Measurements from ENCODE around the gene MCC. TPM values are rescaled to one million over a fixed set of nuclear protein-coding genes. Genes with fewer than 3 reads are reported as not detected.
A peak's percentile ranks its signal among the peaks of the same experiment; 100 is the strongest.

MCC gene
- total RNA-seq, 1 donor from 2014 or later = 26.9 TPM

DNA sequence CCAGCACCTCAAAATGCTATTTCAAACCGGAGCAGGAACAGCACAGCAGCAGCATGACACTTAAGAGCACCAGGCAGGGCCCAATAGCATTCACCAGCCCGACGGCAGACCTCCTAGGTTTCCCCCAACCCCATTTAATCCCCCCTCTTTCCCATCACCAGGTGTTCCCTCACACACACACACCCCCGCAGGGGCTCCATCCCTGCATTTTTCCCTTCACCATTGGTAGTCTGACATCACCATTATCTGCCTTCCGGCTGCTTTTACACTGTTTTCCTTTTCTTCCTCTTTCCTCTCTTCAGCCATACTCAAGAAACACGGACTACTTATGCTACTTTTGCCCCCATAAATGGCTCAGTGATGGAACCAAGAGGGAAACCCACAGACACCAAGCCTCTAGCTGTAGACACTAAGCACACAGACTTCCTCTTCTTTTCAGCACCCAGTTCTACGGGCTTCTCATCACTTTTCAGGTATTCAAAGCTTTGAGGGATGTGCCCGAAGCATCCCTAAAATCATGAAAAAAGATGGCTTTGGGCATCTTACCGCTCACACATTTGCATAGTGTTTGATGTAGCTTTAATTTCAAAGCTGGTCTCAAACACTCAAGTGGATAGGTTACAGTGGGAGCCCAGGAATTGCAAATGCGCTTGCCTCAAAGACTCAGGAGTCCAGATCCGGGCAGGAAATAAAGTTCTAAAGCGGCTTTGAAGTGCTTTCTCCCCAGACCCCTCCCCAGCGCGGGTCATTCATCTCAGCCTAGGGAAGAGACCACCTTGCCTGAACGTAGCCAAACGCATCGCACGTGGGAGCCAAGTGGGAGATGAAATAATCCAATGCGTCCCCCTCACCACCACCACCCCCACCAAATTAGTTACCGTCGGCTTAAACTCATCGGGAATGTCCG lies 194.9 kb downstream of the MCC start:
- TF ChIP-seq EZH2 (IDR thresholded peaks at IDR 0.05; ENCODE audit: insufficient read depth, low read length) = no peak
- TF ChIP-seq, protein P1, sequence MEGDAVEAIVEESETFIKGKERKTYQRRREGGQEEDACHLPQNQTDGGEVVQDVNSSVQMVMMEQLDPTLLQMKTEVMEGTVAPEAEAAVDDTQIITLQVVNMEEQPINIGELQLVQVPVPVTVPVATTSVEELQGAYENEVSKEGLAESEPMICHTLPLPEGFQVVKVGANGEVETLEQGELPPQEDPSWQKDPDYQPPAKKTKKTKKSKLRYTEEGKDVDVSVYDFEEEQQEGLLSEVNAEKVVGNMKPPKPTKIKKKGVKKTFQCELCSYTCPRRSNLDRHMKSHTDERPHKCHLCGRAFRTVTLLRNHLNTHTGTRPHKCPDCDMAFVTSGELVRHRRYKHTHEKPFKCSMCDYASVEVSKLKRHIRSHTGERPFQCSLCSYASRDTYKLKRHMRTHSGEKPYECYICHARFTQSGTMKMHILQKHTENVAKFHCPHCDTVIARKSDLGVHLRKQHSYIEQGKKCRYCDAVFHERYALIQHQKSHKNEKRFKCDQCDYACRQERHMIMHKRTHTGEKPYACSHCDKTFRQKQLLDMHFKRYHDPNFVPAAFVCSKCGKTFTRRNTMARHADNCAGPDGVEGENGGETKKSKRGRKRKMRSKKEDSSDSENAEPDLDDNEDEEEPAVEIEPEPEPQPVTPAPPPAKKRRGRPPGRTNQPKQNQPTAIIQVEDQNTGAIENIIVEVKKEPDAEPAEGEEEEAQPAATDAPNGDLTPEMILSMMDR (IDR thresholded peaks at IDR 0.05; ENCODE audit: insufficient read depth, low read depth, low read length) = no peak
- Histone ChIP-seq H3K27me3 (ENCODE audit: insufficient read depth, low read length) (no peaks in the 10 kb centered on the region), H3K36me3 (ENCODE audit: insufficient read depth, low read length) (no peaks in the 10 kb centered on the region), H3K27ac (ENCODE audit: low read depth, low read length) (peak overlapping the region; percentile 68), H3K4me2 (ENCODE audit: low read length) (peak overlapping the region; percentile 94), H3K9me3 (ENCODE audit: insufficient read depth, low read depth, low read length) (no peaks in the 10 kb centered on the region), H4K20me1 (ENCODE audit: insufficient read depth, low read length) (peaks cover 39% of the 10 kb centered on the region), H3K4me1 (ENCODE audit: insufficient read depth, low read length) (peaks cover 14% of the 10 kb centered on the region), H3K9ac (ENCODE audit: low read length) (peak overlapping the region; percentile 88), H3K79me2 (ENCODE audit: insufficient read depth, low read length) (peaks cover 41% of the 10 kb centered on the region), H2AFZ (ENCODE audit: low read depth, low read length) (peak overlapping the region; percentile 81), H3K4me3 (ENCODE audit: insufficient read depth, low read depth, low read length) (peak overlapping the region; percentile 91)
- Mint-ChIP-seq H3K27ac (ENCODE audit: unreplicated experiment) (peak overlapping the region; percentile 51), H3K36me3 (ENCODE audit: low read depth, unreplicated experiment) (peaks cover 2% of the 10 kb centered on the region), H3K27me3 (ENCODE audit: low read depth, unreplicated experiment) (no peaks in the 10 kb centered on the region), H3K4me3 (ENCODE audit: unreplicated experiment) (peak overlapping the region; percentile 97), H3K9me3 (ENCODE audit: unreplicated experiment) (no peaks in the 10 kb centered on the region), H3K4me1 (ENCODE audit: low read depth, unreplicated experiment) (peaks cover 24% of the 10 kb centered on the region)
- FAIRE-seq (no peak), DNase-seq (ENCODE audit: low read depth) (no peak)

DNA sequence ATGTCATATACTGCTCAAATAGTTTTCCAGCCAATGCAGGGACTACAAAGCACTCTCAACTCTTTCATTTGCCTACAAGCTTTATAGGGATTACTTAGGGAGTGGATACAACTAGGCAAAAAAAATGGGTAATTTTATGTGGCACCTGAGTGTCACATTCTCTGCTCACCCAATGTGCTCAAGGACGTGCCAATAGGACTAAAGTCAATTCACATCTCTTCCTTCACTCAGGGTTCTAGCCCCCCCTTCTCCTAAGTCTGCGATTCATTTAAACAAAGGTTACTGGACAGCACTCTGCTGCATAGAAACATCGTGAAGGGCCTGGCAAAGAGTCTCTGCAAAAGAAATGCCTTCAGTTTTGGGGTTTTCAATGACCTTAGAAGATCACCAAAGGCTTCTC lies 195.8 kb downstream of the MCC start:
- H3K27ac Mint-ChIP-seq (ENCODE audit: unreplicated experiment) = no peak overlapping the region

More for the DNA sequence above, 195.8 kb downstream of the MCC start:
- peak overlapping the region; percentile 94 for H3K4me2 ChIP-seq (ENCODE audit: low read length)
- H3K9ac ChIP-seq (ENCODE audit: low read length) = peak overlapping the region; percentile 88
- H4K20me1 ChIP-seq (ENCODE audit: insufficient read depth, low read length) = peaks cover 47% of the 10 kb centered on the region
- H3K27me3 Mint-ChIP-seq (ENCODE audit: low read depth, unreplicated experiment) = no peaks in the 10 kb centered on the region
- TF ChIP-seq EZH2 (IDR thresholded peaks at IDR 0.05; ENCODE audit: insufficient read depth, low read length) = no peak
- TF ChIP-seq, protein P1 (IDR thresholded peaks at IDR 0.05; ENCODE audit: insufficient read depth, low read depth, low read length) = no peak
- DNase-seq (ENCODE audit: low read depth) (no peak), FAIRE-seq (no peak)
- H3K4me1 ChIP-seq (ENCODE audit: insufficient read depth, low read length) = peaks cover 14% of the 10 kb centered on the region
- H2AFZ ChIP-seq (ENCODE audit: low read depth, low read length) = no peak overlapping the region
- H3K4me1 Mint-ChIP-seq (ENCODE audit: low read depth, unreplicated experiment) = peaks cover 24% of the 10 kb centered on the region
- no peak overlapping the region for H3K27ac ChIP-seq (ENCODE audit: low read depth, low read length)
- no peaks in the 10 kb centered on the region for H3K9me3 ChIP-seq (ENCODE audit: insufficient read depth, low read depth, low read length)
- H3K4me3 Mint-ChIP-seq (ENCODE audit: unreplicated experiment) = peak overlapping the region; percentile 97
- no peaks in the 10 kb centered on the region for H3K9me3 Mint-ChIP-seq (ENCODE audit: unreplicated experiment)
- H3K27me3 ChIP-seq (ENCODE audit: insufficient read depth, low read length) = no peaks in the 10 kb centered on the region
- H3K36me3 Mint-ChIP-seq (ENCODE audit: low read depth, unreplicated experiment) = peaks cover 3% of the 10 kb centered on the region
- H3K79me2 ChIP-seq (ENCODE audit: insufficient read depth, low read length) = peaks cover 50% of the 10 kb centered on the region
- no peak overlapping the region for H3K4me3 ChIP-seq (ENCODE audit: insufficient read depth, low read depth, low read length)
- H3K36me3 ChIP-seq (ENCODE audit: insufficient read depth, low read length) = no peaks in the 10 kb centered on the region
